ENCODE data around the gene PTPRQ.

Gene PTPRQ

DNA sequence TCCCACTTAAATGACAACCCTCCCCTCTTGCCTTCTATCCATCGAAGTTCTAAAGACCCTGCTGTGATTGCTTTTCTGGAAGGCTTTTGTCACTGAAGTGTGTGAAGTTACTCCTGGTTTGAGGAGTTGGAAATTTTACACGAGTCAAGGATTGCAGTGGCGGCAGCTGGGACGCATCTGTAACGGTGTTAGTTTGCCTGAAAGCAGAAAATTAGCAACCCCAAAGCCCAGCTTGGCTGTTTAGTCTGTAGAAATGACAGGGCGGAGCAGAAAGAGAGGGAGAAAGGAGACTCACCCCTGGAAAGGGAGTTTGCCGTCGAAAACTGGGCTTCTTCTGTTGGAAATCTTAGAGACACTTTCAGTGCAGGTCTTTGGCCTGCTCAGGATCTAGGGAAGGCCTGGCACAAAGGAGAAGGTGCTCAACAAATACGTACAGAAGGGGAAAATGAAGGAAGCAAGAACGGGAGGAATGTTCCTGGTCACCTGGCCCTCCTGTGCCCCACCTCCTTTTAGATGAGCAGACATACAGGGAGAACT lies 271.7 kb downstream of the PTPRQ start:
- Histone ChIP-seq H3K27me3 (ENCODE audit: insufficient read depth, low read length, poor library complexity) (no peaks in the 10 kb centered on the region), H3K36me3 (ENCODE audit: insufficient read depth, low read length) (no peaks in the 10 kb centered on the region), H3K4me2 (ENCODE audit: insufficient read depth, low read length) (no peak overlapping the region), H3K9me3 (ENCODE audit: insufficient read depth, low read length, severe bottlenecking) (no peaks in the 10 kb centered on the region), H2AFZ (ENCODE audit: low read depth, low read length) (no peak overlapping the region), H3K9ac (ENCODE audit: low read depth, low read length) (no peak overlapping the region), H4K20me1 (ENCODE audit: insufficient read depth, low read length) (no peaks in the 10 kb centered on the region), H3K4me3 (ENCODE audit: low read depth in 1 of 2, low read length in 2 of 2) (no peak overlapping the region), H3K79me2 (ENCODE audit: insufficient read depth, low read length) (no peaks in the 10 kb centered on the region), H3K27ac (ENCODE audit: low read length) (no peak overlapping the region), H3K4me1 (ENCODE audit: insufficient read depth, low read length) (no peaks in the 10 kb centered on the region)
- no peak for ATAC-seq (ENCODE audit: insufficient read depth, low read depth)
- TF ChIP-seq, protein P1, sequence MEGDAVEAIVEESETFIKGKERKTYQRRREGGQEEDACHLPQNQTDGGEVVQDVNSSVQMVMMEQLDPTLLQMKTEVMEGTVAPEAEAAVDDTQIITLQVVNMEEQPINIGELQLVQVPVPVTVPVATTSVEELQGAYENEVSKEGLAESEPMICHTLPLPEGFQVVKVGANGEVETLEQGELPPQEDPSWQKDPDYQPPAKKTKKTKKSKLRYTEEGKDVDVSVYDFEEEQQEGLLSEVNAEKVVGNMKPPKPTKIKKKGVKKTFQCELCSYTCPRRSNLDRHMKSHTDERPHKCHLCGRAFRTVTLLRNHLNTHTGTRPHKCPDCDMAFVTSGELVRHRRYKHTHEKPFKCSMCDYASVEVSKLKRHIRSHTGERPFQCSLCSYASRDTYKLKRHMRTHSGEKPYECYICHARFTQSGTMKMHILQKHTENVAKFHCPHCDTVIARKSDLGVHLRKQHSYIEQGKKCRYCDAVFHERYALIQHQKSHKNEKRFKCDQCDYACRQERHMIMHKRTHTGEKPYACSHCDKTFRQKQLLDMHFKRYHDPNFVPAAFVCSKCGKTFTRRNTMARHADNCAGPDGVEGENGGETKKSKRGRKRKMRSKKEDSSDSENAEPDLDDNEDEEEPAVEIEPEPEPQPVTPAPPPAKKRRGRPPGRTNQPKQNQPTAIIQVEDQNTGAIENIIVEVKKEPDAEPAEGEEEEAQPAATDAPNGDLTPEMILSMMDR (IDR thresholded peaks at IDR 0.05; ENCODE audit: borderline replicate concordance, extremely low read depth, low read length, poor library complexity, severe bottlenecking) = no peak
- TF ChIP-seq EZH2 (IDR thresholded peaks at IDR 0.05; ENCODE audit: borderline replicate concordance, low read depth, low read length, severe bottlenecking) = no peak
- no peak for DNase-seq

DNA sequence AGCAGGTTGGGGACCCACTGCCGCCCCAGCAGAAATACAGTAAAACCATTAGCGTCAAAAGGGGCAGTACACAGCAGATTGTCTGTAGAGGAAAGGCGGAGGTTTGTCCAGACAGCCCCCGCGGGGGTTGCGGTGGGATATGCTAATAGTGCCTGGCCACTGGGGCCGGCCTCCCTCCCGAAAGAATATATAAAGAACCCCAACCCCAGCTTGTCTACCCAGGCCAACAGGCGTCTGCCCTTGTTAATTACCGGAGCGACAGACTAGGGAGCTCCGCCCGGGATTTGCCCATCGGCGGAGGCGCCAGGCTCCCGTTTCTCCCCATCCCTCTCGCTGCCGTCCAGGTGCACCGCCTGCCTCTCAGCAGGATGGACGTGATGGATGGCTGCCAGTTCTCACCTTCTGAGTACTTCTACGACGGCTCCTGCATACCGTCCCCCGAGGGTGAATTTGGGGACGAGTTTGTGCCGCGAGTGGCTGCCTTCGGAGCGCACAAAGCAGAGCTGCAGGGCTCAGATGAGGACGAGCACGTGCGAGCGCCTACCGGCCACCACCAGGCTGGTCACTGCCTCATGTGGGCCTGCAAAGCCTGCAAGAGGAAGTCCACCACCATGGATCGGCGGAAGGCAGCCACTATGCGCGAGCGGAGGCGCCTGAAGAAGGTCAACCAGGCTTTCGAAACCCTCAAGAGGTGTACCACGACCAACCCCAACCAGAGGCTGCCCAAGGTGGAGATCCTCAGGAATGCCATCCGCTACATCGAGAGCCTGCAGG lies 272.8 kb downstream of the PTPRQ start, which contains the start of gene MYF5:
MYF5 (plus strand) TSS at position 217 of the 774 bp plus-strand sequence; CDS start at position 369, 152 bp downstream.
- Histone ChIP-seq H3K79me2 (ENCODE audit: insufficient read depth, low read length) (no peaks in the 10 kb centered on the region), H4K20me1 (ENCODE audit: insufficient read depth, low read length) (no peaks in the 10 kb centered on the region), H3K9ac (ENCODE audit: low read depth, low read length) (no peak within 1 kb of the TSS), H3K4me2 (ENCODE audit: insufficient read depth, low read length) (no peak within 1 kb of the TSS), H2AFZ (ENCODE audit: low read depth, low read length) (no peak within 1 kb of the TSS), H3K4me3 (ENCODE audit: low read depth in 1 of 2, low read length in 2 of 2) (no peak within 1 kb of the TSS), H3K27ac (ENCODE audit: low read length) (no peak within 1 kb of the TSS), H3K27me3 (ENCODE audit: insufficient read depth, low read length, poor library complexity) (no peaks in the 10 kb centered on the region), H3K36me3 (ENCODE audit: insufficient read depth, low read length) (no peaks in the 10 kb centered on the region), H3K4me1 (ENCODE audit: insufficient read depth, low read length) (no peaks in the 10 kb centered on the region), H3K9me3 (ENCODE audit: insufficient read depth, low read length, severe bottlenecking) (no peaks in the 10 kb centered on the region)
- ATAC-seq (ENCODE audit: insufficient read depth, low read depth) (no peak), DNase-seq (no peak)
- no peak for TF ChIP-seq EZH2 (IDR thresholded peaks at IDR 0.05; ENCODE audit: borderline replicate concordance, low read depth, low read length, severe bottlenecking)
- TF ChIP-seq, protein P1 (IDR thresholded peaks at IDR 0.05; ENCODE audit: borderline replicate concordance, extremely low read depth, low read length, poor library complexity, severe bottlenecking) = no peak

DNA sequence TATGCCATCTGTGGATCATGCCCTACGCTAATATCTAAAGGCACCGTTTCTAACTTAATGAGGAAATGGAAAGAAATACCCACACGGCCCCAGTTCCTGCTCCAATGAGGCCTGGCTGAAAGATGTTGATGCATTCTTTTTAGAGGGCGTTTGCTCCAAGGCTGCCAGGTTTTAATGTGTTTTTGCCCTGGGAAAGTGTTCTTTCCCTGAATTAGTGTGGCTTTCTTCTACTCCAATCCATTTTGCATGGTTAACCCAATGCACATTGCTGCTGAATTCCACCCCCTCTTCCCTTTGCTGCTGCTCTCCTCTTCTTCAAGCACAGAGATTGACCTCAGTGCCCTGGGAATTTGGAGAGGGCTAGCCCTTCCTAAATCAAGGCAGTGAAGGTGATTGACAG lies 273.8 kb downstream of the PTPRQ start:
- ATAC-seq (ENCODE audit: insufficient read depth, low read depth) (no peak), DNase-seq (no peak)
- no peak overlapping the region for H3K4me2 ChIP-seq (ENCODE audit: insufficient read depth, low read length)
- no peaks in the 10 kb centered on the region for H3K9me3 ChIP-seq (ENCODE audit: insufficient read depth, low read length, severe bottlenecking)
- H3K27me3 ChIP-seq (ENCODE audit: insufficient read depth, low read length, poor library complexity) = no peaks in the 10 kb centered on the region
- no peaks in the 10 kb centered on the region for H4K20me1 ChIP-seq (ENCODE audit: insufficient read depth, low read length)
- no peak overlapping the region for H3K9ac ChIP-seq (ENCODE audit: low read depth, low read length)
- H2AFZ ChIP-seq (ENCODE audit: low read depth, low read length) = 0 out of 2 replicates have a peak overlapping the region, but pooled peaks have one; percentile 38
- H3K4me3 ChIP-seq (ENCODE audit: low read depth in 1 of 2, low read length in 2 of 2) = no peak overlapping the region
- H3K27ac ChIP-seq (ENCODE audit: low read length) = no peak overlapping the region
- no peak for TF ChIP-seq EZH2 (IDR thresholded peaks at IDR 0.05; ENCODE audit: borderline replicate concordance, low read depth, low read length, severe bottlenecking)
- TF ChIP-seq, protein P1 (IDR thresholded peaks at IDR 0.05; ENCODE audit: borderline replicate concordance, extremely low read depth, low read length, poor library complexity, severe bottlenecking) = no peak
- H3K79me2 ChIP-seq (ENCODE audit: insufficient read depth, low read length) = no peaks in the 10 kb centered on the region
- no peaks in the 10 kb centered on the region for H3K36me3 ChIP-seq (ENCODE audit: insufficient read depth, low read length)
- H3K4me1 ChIP-seq (ENCODE audit: insufficient read depth, low read length) = no peaks in the 10 kb centered on the region

All from DND-41 (cell line).